Right lobe of liver (tissue), 6 donors: ENCODE measurements around the gene ASB1. TPM values are rescaled to one million over a fixed set of nuclear protein-coding genes. Genes with fewer than 3 reads are reported as not detected.

Source experiments
- ATAC-seq, 4 donors: fragments of 200-7000 bp; cut with Tn5 transposase; one replicate each; pipeline ENCODE4 v1.9.1; 2020; ENCODE audit warnings: mild to moderate bottlenecking in 4 of 4, moderate library complexity in 4 of 4
- DNase-seq, 3 donors: peaks; one replicate each; pipeline ENCODE4 v3.0.0-alpha.2; 2020
- H3K27ac ChIP-seq, 3 donors: fragments of 200-600 bp; one replicate each; pipeline ENCODE4 v1.8.0; 2022
- H3K27me3 ChIP-seq, 2 donors: fragments of 200-600 bp; one replicate each; pipeline ENCODE4 v1.8.0; 2022
- H3K36me3 ChIP-seq, 4 donors: fragments of 200-600 bp; sonication (generic) in 1 of 4; one replicate each; pipeline versions ENCODE4 v1.5.1 to v1.8.0; 2017 to 2022; ENCODE audit warnings: control low read depth in 1 of 4
- H3K4me1 ChIP-seq, 4 donors: fragments of 200-600 bp; sonication (generic) in 1 of 4; one replicate each; pipeline versions ENCODE4 v1.5.1 to v1.8.0; 2017 to 2022; ENCODE audit warnings: control low read depth in 1 of 4
- H3K4me3 ChIP-seq, 3 donors: fragments of 200-600 bp; one replicate each; pipeline ENCODE4 v1.8.0; 2022
- H3K9me3 ChIP-seq, 4 donors: fragments of 200-600 bp; sonication (generic) in 1 of 4; one replicate each; pipeline versions ENCODE4 v1.5.1 to v1.8.0; 2017 to 2022; ENCODE audit warnings: control low read depth in 1 of 4
- CTCF ChIP-seq, 4 donors: fragments of 200-600 bp in 3 of 4; fragments of 450-650 bp in 1 of 4; IDR thresholded peaks; one replicate each; pipeline versions ENCODE4 v1.5.1 to v1.8.0; 2016 to 2022; ENCODE audit warnings: antibody characterized with exemption in 4 of 4, mild to moderate bottlenecking in 2 of 4
- POLR2A ChIP-seq: fragments of 450-650 bp; IDR thresholded peaks from one replicate; pipeline ENCODE4 v1.6.1; 2017; ENCODE audit warnings: antibody characterized with exemption, mild to moderate bottlenecking
- WGBS: methylation state at CpG from one replicate; pipeline ENCODE4 v1.1.6; 2018; ENCODE audit warnings: low coverage, low lambda C conversion rate; ENCODE audit not compliant: insufficient coverage; ENCODE audit errors: missing lambda C conversion rate; 5-methylcytosine and 5-hydroxymethylcytosine counted together
- intact Hi-C, 2 donors: fragments of 100-400 bp; cut with DNase I; formaldehyde crosslinking; loops; one replicate each; pipeline versions ENCODE4 v1.11.2 to v1.14.1; 2022
- total RNA-seq, 6 experiments: library from RNA; depleted of rRNA in 2 of 6; stranded (reverse); fragments of >200 nt in 2 of 6; fragmentation: NEBNext Ultra II Directional in 3 of 6; extraction: Animal tissue kit (Norgen Biotek cat#: 25700) in 3 of 6; gene quantifications; one replicate each; pipeline versions ENCODE4 v1.1.0 to v1.2.4, GENCODE V29; 2016 to 2023
- donor health status: DM: no; HTN: yes; CAD: no.
- donor health status: DM: no; HTN: no; CAD: no.
- donor health status: DM: no; HTN: no; CAD: no.
- donor health status: DM: no; HTN: yes; CAD: no.
- donor health status: DM: no; HTN: yes; CAD: no.

Gene ASB1
- total RNA-seq, 6 experiments from 2014 or later, result 6.3 to 18.2 (median 8.4) TPM

- no peak overlapping the region for H3K27ac ChIP-seq
- no peaks in the 10 kb centered on the region for H3K36me3 ChIP-seq
- WGBS, result 56% methylated on average over 7 of the region's 18 CpGs
- no peak for TF ChIP-seq CTCF (IDR thresholded peaks at IDR 0.05)
- ATAC-seq, result no peak
- no peaks in the 10 kb centered on the region for H3K27me3 ChIP-seq
- no peak for DNase-seq
- no peaks in the 10 kb centered on the region for H3K4me1 ChIP-seq
- intact Hi-C loops, result no loop called here
- no peak overlapping the region for H3K4me3 ChIP-seq
- no peaks in the 10 kb centered on the region for H3K9me3 ChIP-seq
Observed at GRCh38 chr2:238493880-238494572, 67.3 kb downstream of the ASB1 start.

GRCh38 chr2:238494573-238494961 lies 67.8 kb downstream of the ASB1 start:
- Histone ChIP-seq H3K9me3 (no peaks in the 10 kb centered on the region), H3K4me1 (no peaks in the 10 kb centered on the region), H3K27me3 (no peaks in the 10 kb centered on the region), H3K27ac (no peak overlapping the region), H3K4me3 (no peak overlapping the region), H3K36me3 (no peaks in the 10 kb centered on the region)
- DNase-seq (no peak), ATAC-seq (no peak)
- intact Hi-C loops, result no loop called here
- no peak for TF ChIP-seq CTCF (IDR thresholded peaks at IDR 0.05)
- TF ChIP-seq POLR2A, result no peak
- WGBS, result 90% methylated on average over 9 of the region's 16 CpGs

- no peak overlapping the region for H3K4me3 ChIP-seq
- no peak overlapping the region for H3K27ac ChIP-seq
- ATAC-seq (no peak), DNase-seq (no peak)
- TF ChIP-seq POLR2A (no peak), CTCF (IDR thresholded peaks at IDR 0.05) (no peak)
- intact Hi-C loops, result no loop called here
- WGBS, result 83% methylated on average over 9 of the region's 10 CpGs
- H3K36me3 ChIP-seq, result no peaks in the 10 kb centered on the region
- no peaks in the 10 kb centered on the region for H3K27me3 ChIP-seq
- H3K4me1 ChIP-seq, result no peaks in the 10 kb centered on the region
- no peaks in the 10 kb centered on the region for H3K9me3 ChIP-seq
Observed at GRCh38 chr2:238495422-238495821, 68.7 kb downstream of the ASB1 start.

GRCh38 chr2:238496756-238497609 lies 70.3 kb downstream of the ASB1 start:
- Histone ChIP-seq H3K4me3 (no peak overlapping the region), H3K27ac (no peak overlapping the region), H3K4me1 (no peaks in the 10 kb centered on the region), H3K36me3 (no peaks in the 10 kb centered on the region), H3K9me3 (no peaks in the 10 kb centered on the region), H3K27me3 (no peaks in the 10 kb centered on the region)
- WGBS, result 66% methylated on average over 10 of the region's 23 CpGs
- intact Hi-C loops, result no loop called here
- ATAC-seq, result no peak
- DNase-seq, result no peak
- TF ChIP-seq CTCF (IDR thresholded peaks at IDR 0.05) (no peak), POLR2A (no peak)
